ENCODE data around the gene ADNP2.

Gene ADNP2

GRCh38 chr18:80137976-80138375 is 28.9 kb downstream of the ADNP2 start:
- H3K4me3 ChIP-seq (ENCODE audit: low read depth, low read length), result no peak overlapping the region
- TF ChIP-seq, protein P1, sequence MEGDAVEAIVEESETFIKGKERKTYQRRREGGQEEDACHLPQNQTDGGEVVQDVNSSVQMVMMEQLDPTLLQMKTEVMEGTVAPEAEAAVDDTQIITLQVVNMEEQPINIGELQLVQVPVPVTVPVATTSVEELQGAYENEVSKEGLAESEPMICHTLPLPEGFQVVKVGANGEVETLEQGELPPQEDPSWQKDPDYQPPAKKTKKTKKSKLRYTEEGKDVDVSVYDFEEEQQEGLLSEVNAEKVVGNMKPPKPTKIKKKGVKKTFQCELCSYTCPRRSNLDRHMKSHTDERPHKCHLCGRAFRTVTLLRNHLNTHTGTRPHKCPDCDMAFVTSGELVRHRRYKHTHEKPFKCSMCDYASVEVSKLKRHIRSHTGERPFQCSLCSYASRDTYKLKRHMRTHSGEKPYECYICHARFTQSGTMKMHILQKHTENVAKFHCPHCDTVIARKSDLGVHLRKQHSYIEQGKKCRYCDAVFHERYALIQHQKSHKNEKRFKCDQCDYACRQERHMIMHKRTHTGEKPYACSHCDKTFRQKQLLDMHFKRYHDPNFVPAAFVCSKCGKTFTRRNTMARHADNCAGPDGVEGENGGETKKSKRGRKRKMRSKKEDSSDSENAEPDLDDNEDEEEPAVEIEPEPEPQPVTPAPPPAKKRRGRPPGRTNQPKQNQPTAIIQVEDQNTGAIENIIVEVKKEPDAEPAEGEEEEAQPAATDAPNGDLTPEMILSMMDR (IDR thresholded peaks at IDR 0.05; ENCODE audit: borderline replicate concordance, insufficient read depth, low read depth, low read length), result no peak

- H3K4me3 ChIP-seq (ENCODE audit: low read depth, low read length), result no peak overlapping the region
- TF ChIP-seq, protein P1 (IDR thresholded peaks at IDR 0.05; ENCODE audit: borderline replicate concordance, insufficient read depth, low read depth, low read length), result no peak
These were observed 31.5 kb downstream of the ADNP2 start for GRCh38 chr18:80140455-80140985.

- TF ChIP-seq, protein P1 (IDR thresholded peaks at IDR 0.05; ENCODE audit: borderline replicate concordance, insufficient read depth, low read depth, low read length), result no peak
- H3K4me3 ChIP-seq (ENCODE audit: low read depth, low read length), result no peak overlapping the region
These were observed 34.8 kb downstream of the ADNP2 start for GRCh38 chr18:80143881-80144280.

DNA sequence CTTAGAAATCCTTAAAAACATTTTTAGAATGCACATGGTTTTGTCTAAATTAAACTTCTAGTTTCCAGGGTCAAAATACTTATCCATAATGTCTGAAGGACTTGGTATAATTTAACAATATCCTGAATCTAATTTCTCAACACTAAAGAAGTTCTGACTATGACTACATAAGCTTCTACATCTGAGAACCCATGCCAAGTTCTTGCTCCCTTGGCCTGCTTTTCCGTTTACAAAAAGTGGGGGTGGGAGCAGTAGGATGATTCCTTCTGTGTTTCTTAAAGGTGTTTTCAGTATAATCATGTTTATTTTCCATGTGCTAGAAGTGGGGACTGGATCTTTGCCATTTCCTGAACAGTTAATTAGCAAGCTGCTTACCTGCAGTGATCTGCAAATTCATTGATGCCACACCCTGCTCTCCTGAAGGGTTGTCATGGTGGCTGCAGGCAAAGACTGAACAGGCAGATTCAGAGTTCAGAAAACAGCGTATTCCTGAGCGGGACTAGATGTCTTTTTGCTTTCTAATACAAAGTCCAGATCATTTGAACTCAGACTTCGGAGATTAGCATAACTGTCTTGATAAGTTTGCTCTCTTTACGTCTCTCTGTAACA is 36.2 kb downstream of the ADNP2 start:
- TF ChIP-seq, protein P1 (IDR thresholded peaks at IDR 0.05; ENCODE audit: borderline replicate concordance, insufficient read depth, low read depth, low read length), result no peak
- no peak overlapping the region for H3K4me3 ChIP-seq (ENCODE audit: low read depth, low read length)

GRCh38 chr18:80147037-80147417 is 38.0 kb downstream of the ADNP2 start:
- TF ChIP-seq, protein P1 (IDR thresholded peaks at IDR 0.05; ENCODE audit: borderline replicate concordance, insufficient read depth, low read depth, low read length), result no peak
- H3K4me3 ChIP-seq (ENCODE audit: low read depth, low read length), result peak overlapping the region; percentile 50

GRCh38 chr18:80147418-80148325 is 38.6 kb downstream of the ADNP2 start:
- H3K4me3 ChIP-seq (ENCODE audit: low read depth, low read length), result peak overlapping the region; percentile 56
- TF ChIP-seq, protein P1 (IDR thresholded peaks at IDR 0.05; ENCODE audit: borderline replicate concordance, insufficient read depth, low read depth, low read length), result no peak
